K562 (cell line): ENCODE data around the gene TNFRSF13B. TPM values are rescaled to one million over a fixed set of nuclear protein-coding genes. Genes with fewer than 3 reads are reported as not detected.

Source experiments
- CLOCK ChIP-seq: fragments of 250-450 bp; sonication (Bioruptor Pico); IDR thresholded peaks from 2 replicates; pipeline ENCODE4 v1.4.0; 2020; ENCODE audit warnings: mild to moderate bottlenecking, moderate library complexity, borderline replicate concordance
- CXXC5 ChIP-seq: fragments of 250-450 bp; sonication (Bioruptor Pico); IDR thresholded peaks from 2 replicates; pipeline ENCODE4 v1.8.0; 2022; ENCODE audit warnings: inconsistent platforms, mild to moderate bottlenecking, moderate library complexity
- FOXK1 ChIP-seq: sonication (generic); formaldehyde crosslinking; IDR thresholded peaks from 2 replicates; pipeline ENCODE4 v1.8.0; 2022; ENCODE audit warnings: missing genetic modification reagents, mild to moderate bottlenecking, borderline replicate concordance
- MAFK ChIP-seq: IDR thresholded peaks from 2 replicates; pipeline ENCODE4 v1.6.1; 2011; ENCODE audit warnings: low read length, improper control_type of control experiment
- POLR2B ChIP-seq: fragments of 450-650 bp; IDR thresholded peaks from 2 replicates; pipeline ENCODE4 v1.6.1; 2018; ENCODE audit warnings: low read depth; ENCODE audit not compliant: partially characterized antibody
- RBBP5 ChIP-seq: fragments of 200-600 bp; sonication (generic); IDR thresholded peaks from 2 replicates; pipeline ENCODE4 v1.6.1; 2012; ENCODE audit warnings: borderline replicate concordance, mild to moderate bottlenecking, low read length, control low read depth, inconsistent platforms; ENCODE audit not compliant: insufficient read depth, poor library complexity, severe bottlenecking
- RREB1 ChIP-seq: fragments of 250-450 bp; sonication (Bioruptor Pico); IDR thresholded peaks from 2 replicates; pipeline ENCODE4 v1.4.0; 2020
- SP1 ChIP-seq: sonication (generic); formaldehyde crosslinking; IDR thresholded peaks from 2 replicates; pipeline ENCODE4 v1.8.1; 2022; ENCODE audit warnings: mild to moderate bottlenecking, missing genetic modification reagents
- ZNF140 ChIP-seq: fragments of 250-450 bp; sonication (Bioruptor Pico); IDR thresholded peaks from 2 replicates; pipeline ENCODE4 v1.8.0; 2021; ENCODE audit warnings: moderate library complexity, mild to moderate bottlenecking, inconsistent platforms
- polyA plus RNA-seq, 8 experiments: library from polyadenylated mRNA; depleted of rRNA in 4 of 8; stranded (reverse) in 5 of 8; unstranded in 3 of 8; fragments of >200 nt; fragmentation: Nextera tagmentation in 2 of 8; fragmentation: Illumina TruSeq in 1 of 8; extraction: Ambion mirVana in 2 of 8; extraction: Trizol in 1 of 8; gene quantifications; 2 replicates each; pipeline versions ENCODE4 v1.2.1 to v1.2.3, GENCODE V29; 2011 to 2014; ENCODE audit warnings: inconsistent platforms in 1 of 8, missing spikeins in 1 of 8
- total RNA-seq, 7 experiments: library from RNA; depleted of rRNA in 6 of 7; stranded (reverse); fragments of >200 nt in 6 of 7; fragmentation: Illumina TruSeq in 2 of 7; extraction: Trizol in 2 of 7; gene quantifications; 2 replicates each; pipeline versions ENCODE4 v1.2.1 to v1.2.3, GENCODE V29; 2011 to 2021; ENCODE audit warnings: low replicate concordance in 1 of 7
- TF ChIP-seq, protein P1 (sequence below), 2 experiments: fragments of 200-800 bp in 1 of 2; sonication (Bioruptor generic) in 1 of 2; sonication (generic) in 1 of 2; formaldehyde crosslinking in 1 of 2; IDR thresholded peaks in 1 of 2; conservative IDR thresholded peaks in 1 of 2; 2 replicates each; pipeline versions ENCODE4 v1.5.0 to v1.6.1; 2016 to 2020; ENCODE audit warnings: missing compliant biosample characterization in 1 of 2, missing genetic modification characterization in 1 of 2, missing genetic modification reagents in 1 of 2
- TF ChIP-seq, protein P2 (sequence below): fragments of 250-450 bp; sonication (Bioruptor Pico); IDR thresholded peaks from 2 replicates; pipeline ENCODE4 v1.9.0; 2021; ENCODE audit warnings: mild to moderate bottlenecking, inconsistent platforms

The TNFRSF13B gene
- total and polyA plus RNA-seq, 9 of the 15 experiments (the other 6 are each of a cell fraction or from before 2014, with no cell fraction given): not detected

DNA sequence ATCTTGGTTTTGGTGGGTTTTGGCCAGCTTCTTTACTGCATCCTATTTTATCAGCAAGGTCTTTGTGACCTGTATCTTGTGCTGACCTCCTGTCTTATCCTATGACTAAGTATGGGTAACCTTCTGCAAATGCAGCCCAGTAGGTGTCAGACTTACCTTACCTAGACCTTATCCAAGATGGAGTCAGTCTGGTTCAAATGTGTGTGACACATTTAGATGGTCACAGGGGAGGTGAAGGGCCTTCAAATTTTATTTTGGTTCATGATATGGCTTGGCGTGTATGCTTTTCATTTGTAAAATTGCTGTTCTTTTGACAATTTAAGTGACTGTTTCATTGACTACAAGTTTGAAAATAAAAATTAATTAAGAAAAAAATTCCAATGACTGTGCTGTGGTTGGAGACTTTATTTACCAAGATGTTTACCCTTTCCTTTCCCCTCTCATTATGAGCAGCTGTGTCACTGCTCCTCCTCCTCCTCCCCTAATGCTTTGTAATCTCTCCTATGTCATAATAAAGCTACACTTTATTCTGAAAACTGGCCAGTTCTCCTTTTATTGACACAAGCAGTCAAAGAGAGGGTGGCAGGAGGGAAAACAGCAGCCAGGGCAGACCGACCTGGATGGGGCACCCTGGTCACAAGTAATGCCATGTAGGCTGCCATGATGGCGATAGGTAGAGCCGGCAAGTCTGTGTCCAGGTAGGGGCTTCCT lies 49.4 kb downstream of the TNFRSF13B start (continued):
- no peak for TF ChIP-seq CLOCK (CRISPR knock-in tag)
- no peak for TF ChIP-seq CXXC5 (CRISPR knock-in tag)
- no peak for TF ChIP-seq FOXK1
- TF ChIP-seq, protein P1, sequence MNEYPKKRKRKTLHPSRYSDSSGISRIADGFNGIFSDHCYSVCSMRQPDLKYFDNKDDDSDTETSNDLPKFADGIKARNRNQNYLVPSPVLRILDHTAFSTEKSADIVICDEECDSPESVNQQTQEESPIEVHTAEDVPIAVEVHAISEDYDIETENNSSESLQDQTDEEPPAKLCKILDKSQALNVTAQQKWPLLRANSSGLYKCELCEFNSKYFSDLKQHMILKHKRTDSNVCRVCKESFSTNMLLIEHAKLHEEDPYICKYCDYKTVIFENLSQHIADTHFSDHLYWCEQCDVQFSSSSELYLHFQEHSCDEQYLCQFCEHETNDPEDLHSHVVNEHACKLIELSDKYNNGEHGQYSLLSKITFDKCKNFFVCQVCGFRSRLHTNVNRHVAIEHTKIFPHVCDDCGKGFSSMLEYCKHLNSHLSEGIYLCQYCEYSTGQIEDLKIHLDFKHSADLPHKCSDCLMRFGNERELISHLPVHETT (CRISPR knock-in tag; conservative IDR thresholded peaks at IDR 0.05 in 1 of 2, IDR thresholded peaks at IDR 0.05 in 1 of 2): 0 out of 4 replicates have a peak, but pooled peaks of 1 of the 2 experiments have one; percentile 36
- no peak for TF ChIP-seq POLR2B
- TF ChIP-seq ZNF140: no peak
- TF ChIP-seq, protein P2, sequence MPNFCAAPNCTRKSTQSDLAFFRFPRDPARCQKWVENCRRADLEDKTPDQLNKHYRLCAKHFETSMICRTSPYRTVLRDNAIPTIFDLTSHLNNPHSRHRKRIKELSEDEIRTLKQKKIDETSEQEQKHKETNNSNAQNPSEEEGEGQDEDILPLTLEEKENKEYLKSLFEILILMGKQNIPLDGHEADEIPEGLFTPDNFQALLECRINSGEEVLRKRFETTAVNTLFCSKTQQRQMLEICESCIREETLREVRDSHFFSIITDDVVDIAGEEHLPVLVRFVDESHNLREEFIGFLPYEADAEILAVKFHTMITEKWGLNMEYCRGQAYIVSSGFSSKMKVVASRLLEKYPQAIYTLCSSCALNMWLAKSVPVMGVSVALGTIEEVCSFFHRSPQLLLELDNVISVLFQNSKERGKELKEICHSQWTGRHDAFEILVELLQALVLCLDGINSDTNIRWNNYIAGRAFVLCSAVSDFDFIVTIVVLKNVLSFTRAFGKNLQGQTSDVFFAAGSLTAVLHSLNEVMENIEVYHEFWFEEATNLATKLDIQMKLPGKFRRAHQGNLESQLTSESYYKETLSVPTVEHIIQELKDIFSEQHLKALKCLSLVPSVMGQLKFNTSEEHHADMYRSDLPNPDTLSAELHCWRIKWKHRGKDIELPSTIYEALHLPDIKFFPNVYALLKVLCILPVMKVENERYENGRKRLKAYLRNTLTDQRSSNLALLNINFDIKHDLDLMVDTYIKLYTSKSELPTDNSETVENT: no peak
- TF ChIP-seq RBBP5: no peak
- TF ChIP-seq SP1 (CRISPR knock-in tag): no peak
- TF ChIP-seq MAFK: no peak
- TF ChIP-seq RREB1: no peak
